NCI-H1105 (cell line): ENCODE results near the gene LYSMD3.
"Not testable (repeated sequence)": the region's sequence is repeated elsewhere in the genome, so short reads cannot be mapped to it uniquely, and the experiment has no call there.

ENCODE experiments used
- DNase-seq: peaks from one replicate; lab custom pipeline; 2025; lab: John Stamatoyannopoulos, UW

The LYSMD3 gene

DNA sequence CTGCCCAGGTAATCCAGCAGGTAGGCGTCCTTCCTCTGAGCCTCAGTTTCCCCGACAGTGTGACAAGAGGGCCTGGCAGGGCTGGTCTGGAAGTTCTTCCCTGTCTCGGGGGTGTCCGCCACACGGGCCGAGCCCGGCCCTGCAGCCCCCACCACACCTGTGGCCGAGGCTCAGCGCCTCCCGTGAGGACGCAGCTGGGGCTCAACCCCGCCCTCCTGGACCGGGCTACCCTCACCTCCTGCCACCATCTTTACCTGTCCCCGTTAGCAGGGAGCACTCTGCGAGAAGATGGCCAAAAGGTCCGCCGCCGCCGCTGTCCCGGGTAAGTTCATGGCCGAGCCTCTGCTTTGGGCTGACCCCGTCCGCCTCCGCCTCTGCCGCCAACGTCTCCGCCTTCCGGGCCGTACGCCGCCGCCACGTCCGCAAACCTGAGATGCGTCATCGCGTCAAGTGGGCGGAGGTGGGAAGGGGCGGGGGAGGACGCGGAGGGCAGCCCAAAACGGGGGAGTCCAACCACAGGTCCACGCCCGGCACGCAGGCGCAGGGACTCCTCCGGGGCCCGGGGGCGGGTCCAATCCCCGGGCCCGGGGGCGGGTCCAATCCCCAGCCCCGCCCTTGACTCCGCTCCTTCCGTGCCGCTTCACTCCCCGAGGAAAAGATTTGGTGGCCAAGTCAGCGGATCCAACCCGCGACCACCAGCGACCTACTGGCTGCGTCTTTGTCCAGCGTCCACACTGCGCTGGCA lies at the start of gene LYSMD3:
Gene LYSMD3 (minus strand): TSS at position 391 of the 745 bp plus-strand sequence. CDS start 4,295 bp downstream, outside the sequence.
- DNase-seq, result peak; percentile 87

GRCh38 chr5:90576566-90576965 lies 47.2 kb upstream of the LYSMD3 start:
- not testable (repeated sequence) for DNase-seq

GRCh38 chr5:90575712-90576111 lies 46.3 kb upstream of the LYSMD3 start:
- no peak for DNase-seq

GRCh38 chr5:90571147-90571773 lies 41.9 kb upstream of the LYSMD3 start:
- no peak for DNase-seq

DNA sequence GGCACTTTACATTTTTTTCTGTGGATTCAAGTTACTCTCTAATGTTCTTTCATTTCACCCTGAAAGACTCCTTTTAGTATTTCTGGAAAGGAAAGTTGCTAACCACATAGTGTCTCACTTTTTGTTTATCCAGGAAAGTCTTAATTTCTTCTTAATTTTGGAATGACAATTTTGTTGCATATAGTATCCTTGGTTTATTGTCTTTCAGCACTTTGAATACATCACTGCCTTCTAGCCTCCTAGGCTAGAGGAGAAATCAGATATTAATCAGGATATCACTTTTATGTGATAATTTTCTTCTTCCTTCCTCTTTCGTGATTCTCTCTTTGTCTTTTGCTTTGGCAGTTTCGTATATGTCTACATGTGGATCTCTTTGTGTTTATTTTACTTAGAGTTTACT lies 40.6 kb upstream of the LYSMD3 start:
- DNase-seq, result no peak

DNA sequence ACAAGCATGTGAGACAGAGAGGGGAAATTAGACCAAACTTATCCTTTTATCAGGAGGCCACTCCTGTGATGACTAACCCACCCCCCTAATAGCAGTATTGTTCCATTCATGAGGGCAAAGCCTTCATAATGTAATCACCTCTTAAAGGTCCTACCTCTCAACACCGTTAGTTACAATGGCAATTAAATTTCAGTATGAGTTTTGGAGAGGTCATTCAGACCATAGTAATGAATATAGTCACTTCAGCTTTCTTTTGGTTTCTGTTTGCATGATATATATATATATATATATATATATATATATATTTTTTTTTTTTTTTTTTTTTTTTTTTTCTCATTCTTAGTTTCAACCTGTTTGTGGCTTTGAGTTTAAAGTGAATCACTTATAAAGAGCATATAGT lies 39.7 kb upstream of the LYSMD3 start:
- DNase-seq, result no peak

GRCh38 chr5:90565491-90565890 lies 36.1 kb upstream of the LYSMD3 start:
- no peak for DNase-seq

DNA sequence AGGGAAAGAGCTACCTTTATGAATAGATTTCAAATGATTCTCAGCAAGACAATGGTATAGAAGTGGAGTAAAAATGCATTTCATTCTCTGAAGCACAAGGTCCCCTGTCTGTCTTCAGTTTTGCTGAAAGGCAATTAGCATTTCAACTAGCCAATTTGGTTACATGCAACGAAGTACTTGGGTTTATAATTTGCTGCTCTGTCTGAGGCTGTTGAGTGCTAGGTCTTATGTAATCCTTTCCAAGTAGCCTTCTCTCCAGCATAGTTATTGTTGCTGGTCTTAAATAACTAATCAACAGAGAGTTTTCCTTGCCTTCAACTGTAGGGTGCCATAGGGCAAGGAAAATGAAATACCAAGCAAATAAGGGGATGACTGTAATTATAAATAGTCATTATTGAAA lies 33.7 kb upstream of the LYSMD3 start:
- DNase-seq, result no peak

DNA sequence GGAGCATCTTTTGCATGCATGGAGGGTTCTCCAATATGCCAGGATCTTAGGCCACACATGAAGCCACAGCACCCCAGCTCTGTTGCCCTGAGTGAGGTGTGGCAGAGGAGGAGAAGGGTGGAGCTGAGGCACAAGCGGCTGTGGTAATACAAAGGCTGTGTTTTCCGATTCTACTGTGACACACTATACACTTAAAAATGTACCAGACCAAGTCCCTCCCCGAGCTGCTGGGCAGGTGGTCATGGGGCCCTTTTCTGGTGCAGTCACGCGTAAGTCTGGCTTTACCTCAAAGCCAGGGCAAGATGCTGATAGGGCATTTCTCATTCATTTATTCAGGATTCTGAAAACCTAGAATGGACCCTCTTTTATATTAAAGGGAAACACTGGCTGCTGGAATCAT lies 33.0 kb upstream of the LYSMD3 start:
- DNase-seq, result no peak

DNA sequence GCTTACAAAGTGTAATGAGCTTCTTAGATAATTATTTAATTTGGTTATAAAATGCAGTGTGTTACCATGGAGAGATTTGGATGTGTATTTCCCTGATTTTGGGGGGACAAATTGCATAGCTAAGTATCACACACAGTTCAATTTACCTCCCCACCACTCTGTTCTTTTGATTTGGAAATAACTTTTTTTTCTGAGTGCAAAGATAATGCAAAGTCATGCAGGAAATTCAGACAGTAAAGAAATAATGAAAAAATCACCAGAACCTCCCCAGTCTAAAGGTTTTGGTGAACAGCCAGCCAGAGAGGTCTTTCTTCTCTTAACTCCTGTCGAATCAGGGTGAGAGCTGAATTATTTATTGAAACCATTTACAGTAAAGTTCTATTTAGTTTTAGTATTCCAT lies 32.4 kb upstream of the LYSMD3 start:
- no peak for DNase-seq

GRCh38 chr5:90560771-90561170 lies 31.4 kb upstream of the LYSMD3 start:
- DNase-seq, result no peak

DNA sequence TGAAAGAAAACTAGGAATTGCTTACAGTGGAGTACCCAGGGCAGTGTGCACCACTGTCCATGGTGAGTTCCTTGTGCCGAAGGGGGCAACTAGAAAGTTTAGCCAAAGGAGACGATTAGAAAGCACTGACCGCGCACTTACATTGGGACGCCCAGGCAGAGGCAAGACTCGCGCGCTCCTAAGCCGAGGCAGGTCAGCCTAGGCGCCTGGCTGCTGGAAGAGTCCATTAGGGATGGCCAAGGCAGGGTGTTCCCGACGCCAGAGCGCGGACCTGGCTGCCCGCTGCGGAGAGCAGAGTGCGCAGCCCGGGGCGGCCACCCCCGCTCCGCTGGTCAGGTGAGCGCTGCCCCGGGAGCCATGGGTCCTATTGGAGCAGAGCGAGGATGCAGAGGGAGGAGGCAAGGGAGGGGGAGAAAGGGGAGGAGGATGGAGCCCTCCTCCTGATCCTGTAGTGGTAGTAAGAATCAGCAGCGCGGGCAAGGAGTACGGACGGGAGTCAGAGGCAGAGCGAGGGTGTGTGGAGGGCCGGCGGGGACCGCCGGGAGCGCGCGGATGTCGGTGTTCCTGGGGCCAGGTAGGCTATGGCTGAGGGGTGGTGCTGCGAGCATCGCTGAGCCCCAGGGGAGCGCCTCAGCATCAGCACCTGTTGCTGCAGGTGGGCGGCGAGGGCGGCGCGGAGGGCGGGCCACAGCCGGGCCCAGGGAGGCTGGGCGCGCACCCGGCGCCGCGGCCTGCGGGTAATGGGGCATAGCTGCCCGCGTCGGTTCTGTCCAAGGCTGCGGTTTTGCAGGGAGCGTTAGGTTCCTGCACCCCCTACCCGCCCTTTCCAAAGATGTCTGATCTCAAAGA lies 29.2 kb upstream of the LYSMD3 start, which contains the start of gene ADGRV1:
Gene ADGRV1 (plus strand): TSS at position 454 of the 849 bp plus-strand sequence. CDS start 99 bp downstream, at position 553.
- peak; percentile 90 for DNase-seq

GRCh38 chr5:90557871-90558270 lies 28.5 kb upstream of the LYSMD3 start:
- no peak for DNase-seq

GRCh38 chr5:90557391-90557790 lies 28.0 kb upstream of the LYSMD3 start:
- no peak for DNase-seq

DNA sequence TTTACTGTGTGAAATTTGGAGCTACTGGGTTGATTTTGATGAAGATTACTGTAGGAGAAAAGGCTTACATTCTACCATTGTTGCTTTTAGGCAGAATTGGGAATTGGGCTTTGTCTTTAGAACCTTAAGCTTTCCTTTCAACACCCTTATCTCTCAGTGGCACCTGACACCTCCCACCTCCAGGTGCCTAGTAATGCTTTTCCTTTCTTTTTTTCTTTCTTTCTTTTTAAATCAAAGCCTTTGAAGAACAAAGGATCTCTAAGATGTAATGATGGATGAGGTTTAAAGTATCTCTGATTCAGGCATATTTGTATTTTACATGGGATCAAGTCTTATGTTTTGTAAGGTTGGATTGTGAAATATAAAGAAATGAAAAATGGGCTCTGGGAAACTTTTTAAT lies 26.3 kb upstream of the LYSMD3 start:
- DNase-seq, result no peak

GRCh38 chr5:90554358-90555006 lies 25.1 kb upstream of the LYSMD3 start:
- DNase-seq, result no peak

DNA sequence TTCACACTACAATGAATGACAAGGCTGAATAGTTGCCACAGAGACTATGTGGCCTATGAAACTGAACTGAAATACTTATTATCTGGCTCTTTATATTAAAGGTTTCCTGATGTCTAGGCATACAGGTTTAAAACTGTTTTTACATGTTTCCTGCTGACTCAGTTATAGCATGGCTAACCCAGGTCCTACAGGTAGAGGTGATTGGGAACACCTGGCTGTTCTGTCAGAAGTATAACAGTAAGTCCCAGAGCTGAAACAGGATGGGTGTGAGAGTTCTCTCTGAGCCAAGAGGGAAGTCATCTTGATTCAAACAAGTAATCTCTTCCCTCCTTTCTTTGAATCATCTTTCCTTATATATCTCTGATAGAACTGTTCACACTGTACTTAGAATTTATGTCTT lies 24.3 kb upstream of the LYSMD3 start:
- DNase-seq, result no peak

- DNase-seq, result no peak
Measured at GRCh38 chr5:90551376-90551775, 22.0 kb upstream of the LYSMD3 start.

GRCh38 chr5:90550963-90551362 lies 21.6 kb upstream of the LYSMD3 start:
- DNase-seq, result no peak

DNA sequence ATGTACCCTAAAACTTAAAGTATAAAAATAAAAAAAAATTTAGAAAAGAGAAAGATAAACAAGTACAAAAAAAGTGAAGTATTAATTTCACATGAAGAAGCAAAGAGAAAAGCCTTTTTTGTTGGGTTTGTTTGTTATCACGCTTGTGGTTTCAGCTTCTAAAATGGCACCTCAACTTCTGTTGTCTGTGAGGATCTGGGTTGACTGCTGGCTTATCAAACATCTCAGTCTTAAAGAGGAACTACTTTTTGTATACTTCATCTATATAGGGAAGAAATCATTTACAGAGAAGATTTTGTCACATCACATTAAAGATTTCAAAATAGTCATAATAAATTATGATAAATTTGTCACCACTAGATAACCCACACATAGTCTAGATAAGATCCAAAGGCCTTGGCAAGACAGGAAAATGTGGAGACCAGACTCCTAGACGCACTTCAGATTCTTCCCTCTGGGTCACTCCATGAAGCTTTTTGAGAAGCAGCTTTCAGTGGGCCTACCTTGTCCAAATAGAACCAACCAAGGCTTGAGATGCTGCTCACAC lies 20.4 kb upstream of the LYSMD3 start:
- DNase-seq, result no peak

- DNase-seq, result no peak
Measured at GRCh38 chr5:90549223-90549622, 19.8 kb upstream of the LYSMD3 start.

GRCh38 chr5:90548069-90548593 lies 18.7 kb upstream of the LYSMD3 start:
- DNase-seq, result peak; percentile 50
